Neural progenitor cell (in vitro differentiated cells): ENCODE results near the gene TMEM130. TPM values are rescaled to one million over a fixed set of nuclear protein-coding genes. Genes with fewer than 3 reads are reported as not detected.

Experiments used
- DNase-seq: peaks from one replicate; pipeline ENCODE4 v3.0.0-alpha.2; 2016; ENCODE audit warnings: low spot score
- H2AFZ ChIP-seq: fragments of 200-600 bp; sonication (generic); replicated peaks from 2 replicates; pipeline ENCODE4 v1.6.1; 2016; ENCODE audit warnings: antibody characterized with exemption
- H3F3A ChIP-seq: fragments of 200-600 bp; sonication (generic); 2 replicates; pipeline ENCODE4 v1.6.1; 2016; ENCODE audit warnings: antibody characterized with exemption, low read depth
- H3K27ac ChIP-seq: fragments of 200-600 bp; sonication (generic); 2 replicates; pipeline ENCODE4 v1.5.1; 2016; ENCODE audit warnings: mild to moderate bottlenecking
- H3K27me3 ChIP-seq: fragments of 200-600 bp; sonication (generic); 2 replicates; pipeline ENCODE4 v1.6.1; 2016; ENCODE audit warnings: mild to moderate bottlenecking, moderate library complexity
- H3K36me3 ChIP-seq: fragments of 200-600 bp; sonication (generic); 2 replicates; pipeline ENCODE4 v1.5.1; 2016
- H3K4me1 ChIP-seq: fragments of 200-600 bp; sonication (generic); 2 replicates; pipeline ENCODE4 v1.6.1; 2016; ENCODE audit warnings: mixed run types
- H3K4me2 ChIP-seq: fragments of 200-600 bp; sonication (generic); 2 replicates; pipeline ENCODE4 v1.6.1; 2016
- H3K4me3 ChIP-seq: fragments of 200-600 bp; sonication (generic); 2 replicates; pipeline ENCODE4 v1.5.1; 2016
- H3K79me2 ChIP-seq: fragments of 200-600 bp; sonication (generic); 2 replicates; pipeline ENCODE4 v1.6.1; 2016; ENCODE audit warnings: low read depth
- H3K9ac ChIP-seq: fragments of 200-600 bp; sonication (generic); 2 replicates; pipeline ENCODE4 v1.6.1; 2016
- H3K9me3 ChIP-seq: fragments of 200-600 bp; sonication (generic); 2 replicates; pipeline ENCODE4 v1.5.1; 2016; ENCODE audit warnings: low read depth
- H4K20me1 ChIP-seq: fragments of 200-600 bp; sonication (generic); 2 replicates; pipeline ENCODE4 v1.6.1; 2016; ENCODE audit warnings: low read depth
- H3K27ac Mint-ChIP-seq: 3 replicates; pipeline ENCODE4 v1.8.0; 2021; ENCODE audit warnings: mixed read lengths
- H3K27me3 Mint-ChIP-seq: 2 replicates; pipeline ENCODE4 v1.8.0; 2022; ENCODE audit warnings: low read depth, mild to moderate bottlenecking, inconsistent platforms, moderate library complexity, mixed read lengths; ENCODE audit not compliant: insufficient read depth
- H3K36me3 Mint-ChIP-seq: 3 replicates; pipeline ENCODE4 v1.8.0; 2021; ENCODE audit warnings: mixed read lengths
- H3K4me1 Mint-ChIP-seq: 3 replicates; pipeline ENCODE4 v1.8.0; 2021; ENCODE audit warnings: mixed read lengths
- H3K4me3 Mint-ChIP-seq: 3 replicates; pipeline ENCODE4 v1.8.0; 2021; ENCODE audit warnings: mild to moderate bottlenecking, moderate library complexity, mixed read lengths
- H3K9me3 Mint-ChIP-seq: 3 replicates; pipeline ENCODE4 v1.8.0; 2020; ENCODE audit warnings: mixed read lengths
- EZH2 ChIP-seq: fragments of 200-600 bp; sonication (generic); IDR thresholded peaks from 2 replicates; pipeline ENCODE4 v1.6.1; 2017; ENCODE audit warnings: antibody characterized with exemption, mild to moderate bottlenecking, moderate library complexity
- EZH2phosphoT487 ChIP-seq: fragments of 200-600 bp; sonication (generic); IDR thresholded peaks from 2 replicates; pipeline ENCODE4 v1.6.1; 2017; ENCODE audit warnings: antibody characterized with exemption
- total RNA-seq: library from RNA; depleted of rRNA; stranded (reverse); fragments of >200 nt; gene quantifications from 2 replicates; pipeline ENCODE4 v1.2.3, GENCODE V29; 2015; ENCODE audit warnings: low replicate concordance
- TF ChIP-seq, protein P1 (sequence below): fragments of 200-600 bp; sonication (generic); IDR thresholded peaks from 2 replicates; pipeline ENCODE4 v1.5.1; 2017; ENCODE audit warnings: antibody characterized with exemption, mild to moderate bottlenecking

Gene TMEM130
- total RNA-seq, 1 donor from 2014 or later: 1.0 TPM

DNA sequence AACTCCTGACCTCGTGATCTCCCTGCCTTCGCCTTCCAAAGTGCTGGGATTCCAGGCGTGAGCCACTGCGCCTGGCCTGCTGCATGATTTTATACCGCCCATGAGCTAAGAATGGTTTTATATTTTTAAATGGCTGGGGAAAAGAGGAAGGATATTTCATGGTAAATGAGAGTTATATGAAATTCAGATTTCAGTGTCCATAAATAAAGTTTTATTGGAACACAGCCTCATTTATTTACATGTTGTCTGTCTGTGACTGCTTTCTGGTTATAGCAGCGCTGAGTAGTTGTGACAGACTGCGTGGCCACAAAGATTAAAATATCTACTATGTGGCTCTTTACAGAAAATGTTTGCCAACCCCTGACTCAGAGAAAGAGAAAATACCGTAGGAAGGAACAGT, 10.7 kb upstream of the TMEM130 start:
- TF ChIP-seq, protein P1, sequence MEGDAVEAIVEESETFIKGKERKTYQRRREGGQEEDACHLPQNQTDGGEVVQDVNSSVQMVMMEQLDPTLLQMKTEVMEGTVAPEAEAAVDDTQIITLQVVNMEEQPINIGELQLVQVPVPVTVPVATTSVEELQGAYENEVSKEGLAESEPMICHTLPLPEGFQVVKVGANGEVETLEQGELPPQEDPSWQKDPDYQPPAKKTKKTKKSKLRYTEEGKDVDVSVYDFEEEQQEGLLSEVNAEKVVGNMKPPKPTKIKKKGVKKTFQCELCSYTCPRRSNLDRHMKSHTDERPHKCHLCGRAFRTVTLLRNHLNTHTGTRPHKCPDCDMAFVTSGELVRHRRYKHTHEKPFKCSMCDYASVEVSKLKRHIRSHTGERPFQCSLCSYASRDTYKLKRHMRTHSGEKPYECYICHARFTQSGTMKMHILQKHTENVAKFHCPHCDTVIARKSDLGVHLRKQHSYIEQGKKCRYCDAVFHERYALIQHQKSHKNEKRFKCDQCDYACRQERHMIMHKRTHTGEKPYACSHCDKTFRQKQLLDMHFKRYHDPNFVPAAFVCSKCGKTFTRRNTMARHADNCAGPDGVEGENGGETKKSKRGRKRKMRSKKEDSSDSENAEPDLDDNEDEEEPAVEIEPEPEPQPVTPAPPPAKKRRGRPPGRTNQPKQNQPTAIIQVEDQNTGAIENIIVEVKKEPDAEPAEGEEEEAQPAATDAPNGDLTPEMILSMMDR: no peak
- TF ChIP-seq EZH2phosphoT487 (no peak), EZH2 (no peak)
- H3K4me3 ChIP-seq: no peak overlapping the region
- peaks cover 16% of the 10 kb centered on the region for H3K4me1 Mint-ChIP-seq
- peaks cover 3% of the 10 kb centered on the region for H3K27me3 Mint-ChIP-seq
- peaks cover 6% of the 10 kb centered on the region for H3K4me1 ChIP-seq
- no peak overlapping the region for H3K27ac Mint-ChIP-seq
- H3K9ac ChIP-seq: no peak overlapping the region
- H3F3A ChIP-seq: peaks cover 24% of the 10 kb centered on the region
- H2AFZ ChIP-seq: no peak overlapping the region
- H3K79me2 ChIP-seq: peaks cover 56% of the 10 kb centered on the region
- no peaks in the 10 kb centered on the region for H3K9me3 Mint-ChIP-seq
- peaks cover 5% of the 10 kb centered on the region for H3K36me3 ChIP-seq
- peak overlapping the region; percentile 94 for H3K4me3 Mint-ChIP-seq
- H3K9me3 ChIP-seq: no peaks in the 10 kb centered on the region
- H4K20me1 ChIP-seq: peaks cover 29% of the 10 kb centered on the region
- H3K27me3 ChIP-seq: peaks cover 4% of the 10 kb centered on the region
- H3K4me2 ChIP-seq: peak overlapping the region; percentile 99
- H3K27ac ChIP-seq: no peak overlapping the region
- no peak for DNase-seq
- peaks cover 13% of the 10 kb centered on the region for H3K36me3 Mint-ChIP-seq

DNA sequence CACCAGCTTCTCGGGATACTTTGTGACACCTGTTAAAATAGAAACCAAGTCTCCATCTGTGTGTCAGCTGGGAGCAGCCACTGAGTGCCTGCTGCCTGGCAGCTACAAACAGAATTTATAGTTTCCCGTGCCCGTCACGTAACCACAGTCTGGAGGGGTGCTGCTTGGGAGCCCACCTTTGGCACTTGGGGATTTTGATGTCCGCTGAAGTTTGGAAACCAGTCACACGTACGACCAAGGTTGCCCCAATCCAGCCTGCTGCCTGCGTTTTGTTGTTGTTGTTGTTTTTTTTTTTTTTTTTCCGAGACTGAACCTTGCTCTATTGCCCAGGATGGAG, 10.1 kb upstream of the TMEM130 start:
- peak overlapping the region; percentile 94 for H3K4me3 Mint-ChIP-seq
- H3K27me3 Mint-ChIP-seq: peaks cover 3% of the 10 kb centered on the region
- Histone ChIP-seq H3F3A (peaks cover 24% of the 10 kb centered on the region), H3K4me3 (peak overlapping the region; percentile 73), H4K20me1 (peaks cover 29% of the 10 kb centered on the region), H3K4me1 (peaks cover 6% of the 10 kb centered on the region), H2AFZ (no peak overlapping the region), H3K27ac (no peak overlapping the region), H3K27me3 (peaks cover 4% of the 10 kb centered on the region), H3K9ac (peak overlapping the region; percentile 99), H3K9me3 (no peaks in the 10 kb centered on the region), H3K36me3 (peaks cover 5% of the 10 kb centered on the region), H3K4me2 (peak overlapping the region; percentile 99), H3K79me2 (peaks cover 52% of the 10 kb centered on the region)
- H3K4me1 Mint-ChIP-seq: peaks cover 16% of the 10 kb centered on the region
- no peak for TF ChIP-seq EZH2phosphoT487
- no peak for TF ChIP-seq EZH2
- TF ChIP-seq, protein P1: no peak
- H3K27ac Mint-ChIP-seq: no peak overlapping the region
- H3K36me3 Mint-ChIP-seq: peaks cover 13% of the 10 kb centered on the region
- no peaks in the 10 kb centered on the region for H3K9me3 Mint-ChIP-seq
- DNase-seq: no peak

DNA sequence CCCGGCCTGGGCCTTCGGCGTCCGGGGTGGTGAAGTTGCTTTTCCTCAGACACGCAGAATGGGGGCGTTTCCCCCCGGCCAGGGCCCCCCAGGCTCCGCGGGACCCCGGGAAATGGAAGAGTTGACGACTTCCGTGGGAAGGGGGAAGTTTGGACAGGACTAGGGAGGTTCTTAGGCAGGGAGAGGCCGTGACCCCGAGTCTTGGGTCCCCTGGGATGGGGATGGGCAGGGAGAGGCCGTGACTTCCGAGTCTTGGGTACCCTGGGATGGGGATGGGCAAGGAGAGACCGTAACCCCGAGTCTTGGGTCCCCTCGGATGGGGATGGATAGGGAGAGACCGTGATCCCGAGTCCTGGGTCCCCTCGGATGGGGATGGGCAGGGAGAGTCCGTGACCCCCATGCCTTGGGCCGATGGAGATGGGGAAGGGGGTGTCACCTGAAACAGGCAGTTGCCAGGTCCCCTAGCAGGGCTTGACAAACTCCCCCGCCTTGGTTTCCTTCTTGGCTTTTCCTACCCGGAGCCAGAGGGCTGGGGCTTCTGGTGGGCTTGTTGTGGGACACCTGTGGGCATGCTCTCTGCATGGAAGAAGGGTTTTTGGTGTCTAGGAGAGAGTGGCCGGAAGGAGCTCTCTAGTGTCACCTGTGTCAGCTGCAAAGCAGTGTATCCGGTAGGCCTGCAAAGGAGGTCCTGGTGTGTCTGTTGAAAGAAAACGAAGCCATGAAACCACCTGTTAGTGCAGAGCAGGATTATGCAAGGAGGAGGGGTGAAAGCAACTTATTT, 9.6 kb upstream of the TMEM130 start:
- peaks cover 13% of the 10 kb centered on the region for H3K36me3 Mint-ChIP-seq
- Histone ChIP-seq H3K4me3 (peak overlapping the region; percentile 73), H3K27me3 (peaks cover 4% of the 10 kb centered on the region), H3F3A (peaks cover 24% of the 10 kb centered on the region), H3K9ac (peak overlapping the region; percentile 99), H3K79me2 (peaks cover 47% of the 10 kb centered on the region), H3K36me3 (peaks cover 5% of the 10 kb centered on the region), H3K4me1 (peaks cover 6% of the 10 kb centered on the region), H3K27ac (no peak overlapping the region), H2AFZ (peak overlapping the region; percentile 84), H3K4me2 (peak overlapping the region; percentile 99), H3K9me3 (no peaks in the 10 kb centered on the region), H4K20me1 (peaks cover 29% of the 10 kb centered on the region)
- H3K4me1 Mint-ChIP-seq: peaks cover 16% of the 10 kb centered on the region
- DNase-seq: peak; percentile 48
- peaks cover 3% of the 10 kb centered on the region for H3K27me3 Mint-ChIP-seq
- H3K4me3 Mint-ChIP-seq: peak overlapping the region; percentile 94
- H3K27ac Mint-ChIP-seq: peak overlapping the region; percentile 66
- TF ChIP-seq EZH2: no peak
- TF ChIP-seq, protein P1: peak; percentile 7
- no peaks in the 10 kb centered on the region for H3K9me3 Mint-ChIP-seq
